ENCODE data around the gene PEX1.

- TF ChIP-seq CTCF (conservative IDR thresholded peaks at IDR 0.05; ENCODE audit: low read depth, low read length) = no peak
- no peak for TF ChIP-seq FOS (IDR thresholded peaks at IDR 0.05; ENCODE audit: low read depth, low read length)
- no peak for TF ChIP-seq RAD21 (IDR thresholded peaks at IDR 0.05; ENCODE audit: low read length)
- TF ChIP-seq POLR2A (IDR thresholded peaks at IDR 0.05; ENCODE audit: low read depth, low read length) = no peak
- no peak for TF ChIP-seq MXI1 (IDR thresholded peaks at IDR 0.05; ENCODE audit: borderline replicate concordance, low read depth, low read length)
- no peak for TF ChIP-seq SMC3 (IDR thresholded peaks at IDR 0.05; ENCODE audit: low read depth, low read length)
- no peak for TF ChIP-seq BHLHE40 (IDR thresholded peaks at IDR 0.05; ENCODE audit: low read depth, low read length)
- no peak for TF ChIP-seq CEBPB (IDR thresholded peaks at IDR 0.05; ENCODE audit: low read depth, low read length)
- TF ChIP-seq ELK1 (IDR thresholded peaks at IDR 0.05; ENCODE audit: borderline replicate concordance, low read depth, low read length) = no peak
Measured at GRCh38 chr7:92466682-92467081, 61.6 kb downstream of the PEX1 start.

Measured in IMR-90 (cell line).